GM19023 (cell line): ENCODE measurements around the gene CEP63.
"Not testable (repeated sequence)": the region's sequence is repeated elsewhere in the genome, so short reads cannot be mapped to it uniquely, and the experiment has no call there.

ENCODE experiments used
- ATAC-seq: cut with Tn5 transposase; IDR thresholded peaks from one replicate; pipeline ENCODE4 v1.9.1; 2021; ENCODE audit warnings: mild to moderate bottlenecking, moderate library complexity; ENCODE audit not compliant: unreplicated experiment

CEP63 gene

DNA sequence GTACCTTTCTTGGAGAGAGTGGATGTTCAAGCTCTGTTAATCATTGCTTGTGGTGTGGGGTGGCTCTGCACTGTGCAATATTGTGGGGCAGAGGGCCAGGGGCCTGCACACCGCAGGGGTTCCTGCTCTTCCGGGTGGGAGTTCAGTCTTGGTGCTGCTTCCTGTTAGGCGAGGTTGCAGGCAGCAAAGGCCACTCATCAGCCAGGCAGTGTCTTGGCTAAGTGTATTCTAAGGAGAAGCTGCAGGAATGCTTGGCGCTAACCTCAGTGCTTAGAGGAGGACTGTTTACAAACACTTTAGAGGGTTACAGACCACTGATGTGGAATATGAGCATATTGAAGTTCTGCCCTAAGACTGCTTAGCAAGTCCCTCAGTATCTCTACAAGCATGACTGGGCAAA, 81.7 kb downstream of the CEP63 start:
- ATAC-seq: no peak

DNA sequence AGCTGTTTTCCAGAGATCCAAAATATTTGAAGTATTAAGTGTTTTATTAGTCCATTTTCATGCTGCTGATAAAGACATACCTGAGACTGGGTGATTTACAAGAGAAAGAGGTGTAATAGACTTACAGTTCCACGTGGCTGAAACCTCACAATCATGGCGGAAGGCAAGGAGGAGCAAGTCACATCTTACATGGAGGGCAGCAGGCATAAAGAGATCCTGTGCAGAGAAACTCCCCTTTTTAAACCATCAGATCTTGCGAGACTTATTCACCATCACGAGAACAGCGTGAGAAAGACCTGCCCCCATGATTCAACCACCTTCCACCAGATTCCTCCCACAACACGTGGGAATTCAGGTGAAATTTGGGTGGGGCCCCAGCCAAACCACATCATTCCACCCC, 82.9 kb downstream of the CEP63 start:
- ATAC-seq: no peak

DNA sequence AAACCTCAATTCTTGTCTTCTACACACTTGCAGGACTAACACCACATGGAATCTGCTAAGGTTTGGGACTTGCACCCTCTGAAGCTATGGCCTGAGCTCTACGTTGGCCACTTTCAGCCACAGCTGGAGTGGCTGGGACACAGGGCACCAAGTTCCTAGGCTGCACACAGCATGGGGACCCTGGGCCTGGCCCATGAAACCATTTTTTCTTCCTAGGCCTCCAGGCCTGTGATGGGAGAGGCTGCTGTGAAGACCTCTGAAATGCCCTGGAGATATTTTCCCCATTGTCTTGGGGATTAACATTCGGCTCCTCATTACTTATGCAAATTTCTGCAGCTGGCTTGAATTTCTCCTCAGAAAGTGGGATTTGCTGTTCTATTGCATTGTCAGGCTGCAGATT, 84.0 kb downstream of the CEP63 start:
- ATAC-seq: not testable (repeated sequence)

DNA sequence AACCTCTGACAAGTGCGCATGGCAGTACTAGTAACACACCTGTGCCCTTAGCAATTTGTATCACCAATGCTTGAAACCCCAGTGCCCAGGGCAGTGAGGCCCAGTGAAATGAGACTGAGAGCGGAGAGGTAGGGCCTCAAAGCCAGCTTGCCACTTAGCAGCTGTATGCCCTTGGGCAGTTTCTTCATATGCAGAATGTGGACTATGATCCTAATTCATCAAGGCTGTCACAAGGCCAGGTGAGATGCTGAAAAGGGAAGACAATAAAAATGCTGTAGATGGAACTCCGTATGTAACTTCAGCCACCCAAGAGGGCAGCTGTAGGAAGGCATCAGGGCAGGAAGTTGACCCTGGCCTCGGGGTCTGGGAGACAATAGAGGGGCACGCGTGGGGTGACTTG, 90.6 kb downstream of the CEP63 start:
- ATAC-seq: no peak

DNA sequence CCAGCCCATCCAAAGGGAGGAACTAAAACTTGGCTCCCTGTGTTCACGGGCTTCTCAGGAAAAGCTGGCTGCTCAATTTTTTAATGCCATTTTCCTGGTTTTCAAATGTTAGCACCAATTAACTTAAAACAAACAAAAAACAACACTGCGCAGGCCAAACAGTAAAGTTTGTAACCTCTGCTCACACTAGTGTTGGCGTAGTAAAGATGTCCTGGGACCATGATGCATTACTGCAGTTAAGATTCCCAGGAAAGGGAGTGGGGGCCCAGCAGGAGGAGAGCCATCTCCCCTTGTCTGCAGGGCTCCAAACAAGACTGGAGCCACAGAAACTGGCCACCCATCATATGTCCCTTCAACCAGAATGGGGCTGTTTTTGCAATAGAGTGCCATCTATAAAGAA, 91.0 kb downstream of the CEP63 start:
- ATAC-seq: no peak

DNA sequence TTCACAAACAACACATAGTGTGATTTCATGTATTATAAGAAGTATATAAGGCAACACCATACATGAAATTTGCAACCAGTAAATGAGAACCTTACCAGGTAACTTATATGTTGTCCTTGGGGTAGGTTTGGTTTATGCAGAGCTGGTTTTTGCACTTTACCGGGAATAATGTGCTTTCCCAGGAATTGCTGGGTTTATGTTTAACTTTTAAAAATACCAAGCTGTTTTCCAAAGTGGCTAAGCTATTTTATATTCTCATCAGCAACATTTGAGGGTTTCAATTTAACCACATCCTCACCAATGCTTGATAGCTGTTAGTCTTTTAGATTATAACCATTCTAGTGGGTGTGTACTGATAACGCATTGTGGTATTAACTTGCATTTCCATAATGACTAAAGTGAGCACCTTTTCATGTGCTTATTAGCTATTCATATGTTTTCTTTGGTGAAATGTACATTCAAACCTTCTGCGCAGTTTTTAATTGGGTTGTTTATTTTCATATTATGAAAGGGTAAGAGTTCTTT, 93.3 kb downstream of the CEP63 start:
- no peak for ATAC-seq

DNA sequence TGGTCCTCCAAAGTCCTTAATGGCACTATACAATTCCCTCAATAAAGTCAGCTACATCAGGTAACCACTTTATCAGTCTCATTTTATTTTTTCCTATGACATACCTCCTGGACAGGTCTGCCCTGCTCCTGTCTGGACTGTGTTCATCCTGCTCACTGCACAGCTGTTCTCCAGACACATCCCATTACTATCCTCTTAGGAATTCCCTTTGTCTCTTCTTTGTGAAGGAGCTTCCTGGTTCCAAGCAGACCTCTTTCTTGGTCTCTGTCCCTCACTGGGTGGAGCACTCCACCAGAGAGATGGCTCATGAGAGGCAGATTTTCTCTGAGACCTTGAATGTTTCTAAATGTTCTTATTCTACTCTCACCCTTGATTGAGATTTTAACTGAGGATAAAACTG, 104.9 kb downstream of the CEP63 start:
- no peak for ATAC-seq

DNA sequence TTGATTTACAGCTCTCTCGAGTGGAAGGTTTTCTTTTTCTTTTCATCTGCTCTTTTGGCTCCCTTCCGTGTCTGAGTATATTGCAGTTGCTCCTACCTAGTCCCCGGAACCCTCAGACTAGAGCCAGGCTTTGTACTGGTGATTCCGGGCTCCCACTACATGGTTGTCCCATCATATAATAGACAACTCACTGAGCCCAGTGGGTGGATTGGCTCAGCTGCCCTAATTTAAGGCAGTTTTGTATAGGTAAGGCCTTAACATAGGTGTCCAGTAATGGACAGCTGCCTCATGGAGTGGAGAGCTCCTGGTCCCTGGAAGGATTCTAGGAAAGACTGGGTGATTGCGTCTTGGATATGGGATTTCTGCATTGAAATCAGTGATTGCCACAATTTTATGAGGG, 106.9 kb downstream of the CEP63 start:
- no peak for ATAC-seq

DNA sequence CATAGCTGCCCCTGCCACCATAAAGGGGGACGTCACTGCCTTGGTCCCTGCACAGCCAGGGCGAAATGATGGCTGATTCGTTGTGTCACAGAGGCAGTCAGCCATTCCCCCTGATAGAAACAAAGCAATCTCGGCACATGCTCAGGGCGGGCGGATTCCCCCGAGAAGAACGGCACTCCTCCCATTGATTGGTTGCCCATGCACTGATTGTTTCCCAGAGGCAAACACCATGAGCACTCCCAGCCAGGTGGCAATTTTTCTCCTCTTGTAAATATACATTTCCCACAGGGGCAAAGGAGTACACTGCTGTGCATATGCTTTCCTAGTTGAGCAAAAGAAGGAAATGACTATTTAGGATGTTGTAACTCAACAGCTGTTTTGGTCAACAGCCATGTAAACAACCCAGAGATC, 108.5 kb downstream of the CEP63 start:
- ATAC-seq: no peak

DNA sequence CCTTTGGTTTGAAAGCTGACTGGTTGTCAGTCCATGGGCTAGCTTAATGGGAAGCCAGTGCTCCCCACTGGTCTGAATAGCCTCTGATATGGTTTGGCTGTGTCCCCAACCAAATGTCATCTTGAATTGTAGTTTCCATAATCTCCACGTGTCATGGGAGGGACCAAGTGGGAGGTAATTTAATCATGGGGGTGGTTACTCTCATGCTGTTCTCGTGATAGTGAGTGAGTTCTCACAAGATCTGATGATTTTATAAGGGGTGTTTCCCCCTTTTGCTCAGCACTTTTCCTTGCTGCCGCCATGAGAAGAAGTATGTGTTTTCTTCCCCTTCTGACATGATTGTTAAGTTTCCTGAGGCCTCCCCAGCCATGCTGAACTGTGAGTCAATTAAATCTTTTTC, 109.1 kb downstream of the CEP63 start:
- ATAC-seq: not testable (repeated sequence)

DNA sequence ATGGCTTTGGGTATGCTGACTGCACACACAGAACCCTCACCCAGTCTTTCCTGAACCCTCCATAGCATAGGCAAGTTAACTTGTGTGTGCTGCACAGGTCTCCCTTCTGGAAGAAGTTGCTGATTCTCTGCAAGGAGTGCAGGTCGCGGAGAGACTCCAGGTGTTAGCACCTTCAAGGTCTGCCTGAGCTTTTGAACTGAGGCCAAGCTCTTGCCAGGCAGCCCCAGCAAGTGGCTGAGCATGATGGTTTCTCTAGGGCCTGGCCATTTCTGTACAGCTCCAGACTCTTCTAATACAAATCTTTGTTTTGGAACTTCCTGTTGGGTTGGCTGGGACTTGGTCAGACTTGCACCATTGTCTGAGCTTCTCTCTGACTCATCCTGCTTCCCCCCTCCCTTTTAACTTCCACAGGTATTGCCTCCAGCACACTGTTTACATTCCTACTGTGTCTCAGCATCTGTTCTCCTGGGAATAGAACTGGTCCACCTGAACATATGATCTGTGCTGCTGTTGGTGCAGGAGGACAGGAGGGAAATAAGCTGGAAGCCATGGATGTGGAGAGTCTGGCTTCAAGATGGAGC, 111.6 kb downstream of the CEP63 start:
- no peak for ATAC-seq

DNA sequence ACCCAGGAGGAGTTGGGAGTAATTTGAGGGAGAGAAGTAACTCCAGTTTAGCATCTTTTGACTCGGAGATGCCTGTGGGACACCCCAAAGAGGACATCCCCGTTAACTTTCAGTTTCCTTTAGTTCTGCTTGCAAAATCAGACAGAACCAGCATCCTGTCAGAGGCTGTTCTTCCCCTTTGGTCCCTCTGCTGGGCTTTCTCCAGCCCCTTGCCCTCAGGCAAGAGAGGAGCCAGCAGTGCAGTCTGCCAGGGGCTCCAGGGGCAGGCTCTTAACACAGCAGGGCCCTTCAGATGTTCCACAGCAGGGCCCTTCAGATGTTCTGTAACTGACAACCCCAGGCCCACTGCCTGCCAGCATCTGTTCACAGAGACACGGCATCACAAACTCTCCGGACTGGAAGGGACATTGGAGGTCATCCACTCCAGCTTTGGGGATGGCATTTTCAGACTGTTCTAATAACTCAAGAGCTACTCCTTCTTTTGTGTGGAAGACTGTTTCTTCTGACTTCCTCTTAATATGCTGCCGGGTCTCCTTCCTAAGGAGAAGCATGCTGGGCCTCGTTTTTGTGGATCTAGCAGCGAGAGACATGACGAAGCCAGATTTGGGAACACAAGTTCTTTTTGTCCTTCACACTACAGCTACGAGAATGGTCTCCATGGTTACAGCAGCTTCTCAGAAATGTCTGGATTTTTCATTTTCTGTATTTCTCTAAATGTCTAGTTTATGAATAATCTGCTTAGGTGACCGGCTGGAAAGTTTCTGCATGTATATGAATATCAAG, 113.1 kb downstream of the CEP63 start:
- ATAC-seq: no peak

DNA sequence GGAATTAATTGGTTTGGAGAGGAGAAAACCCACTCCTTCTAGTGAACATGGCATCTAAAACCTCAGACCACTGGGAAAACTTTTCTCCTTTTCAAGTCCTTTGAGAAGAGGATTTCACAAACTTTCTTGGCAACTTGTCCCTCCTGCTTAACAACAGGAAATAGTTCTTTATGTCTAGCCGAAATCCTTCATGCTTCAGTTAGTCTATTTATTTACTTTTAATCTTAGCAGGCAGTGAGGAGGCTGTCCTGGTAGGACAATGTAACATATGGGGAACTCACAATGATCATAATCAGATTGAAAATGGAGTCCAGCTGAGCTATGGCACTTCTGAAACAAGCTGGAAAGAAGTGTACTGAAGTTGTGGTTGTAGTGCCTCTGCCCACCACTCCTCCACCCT, 114.3 kb downstream of the CEP63 start:
- ATAC-seq: peak; percentile 5

DNA sequence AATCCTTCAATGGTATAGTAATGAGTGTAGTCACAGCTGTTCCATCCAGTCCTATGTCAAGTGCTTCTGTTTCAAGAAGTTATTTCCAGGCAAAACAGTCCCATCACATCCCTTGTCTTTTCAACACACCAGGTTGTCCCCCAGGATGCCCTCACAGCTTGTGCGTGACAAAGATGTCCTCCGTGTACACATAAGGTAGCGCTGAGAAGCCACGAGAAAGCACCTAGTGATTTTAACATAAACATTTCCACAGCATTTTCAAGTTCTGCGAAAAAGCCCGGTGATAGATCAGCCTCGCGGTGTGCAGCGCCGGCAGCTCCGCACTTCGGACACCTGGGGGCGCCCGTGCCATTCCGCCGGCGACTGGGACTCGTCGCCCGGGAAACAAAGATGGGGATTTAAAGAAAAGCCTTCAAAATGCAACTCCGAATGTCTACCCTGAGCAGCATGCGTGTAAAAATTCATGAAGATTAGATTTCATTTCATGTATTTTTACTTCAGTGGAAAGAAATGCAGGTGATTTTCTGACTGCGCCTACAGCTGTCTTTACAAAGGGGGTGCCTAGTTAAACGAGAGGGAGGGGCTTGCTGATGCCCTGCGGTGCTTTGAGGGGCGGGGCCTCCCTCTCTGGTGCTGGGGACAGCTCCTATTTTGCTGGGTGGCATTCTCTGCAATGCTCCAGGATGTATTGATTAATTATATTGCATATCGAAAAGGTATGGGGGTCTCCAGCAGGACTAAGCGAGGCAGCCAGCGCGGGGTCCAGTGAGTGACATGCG, 115.0 kb downstream of the CEP63 start:
- peak; percentile 73 for ATAC-seq

DNA sequence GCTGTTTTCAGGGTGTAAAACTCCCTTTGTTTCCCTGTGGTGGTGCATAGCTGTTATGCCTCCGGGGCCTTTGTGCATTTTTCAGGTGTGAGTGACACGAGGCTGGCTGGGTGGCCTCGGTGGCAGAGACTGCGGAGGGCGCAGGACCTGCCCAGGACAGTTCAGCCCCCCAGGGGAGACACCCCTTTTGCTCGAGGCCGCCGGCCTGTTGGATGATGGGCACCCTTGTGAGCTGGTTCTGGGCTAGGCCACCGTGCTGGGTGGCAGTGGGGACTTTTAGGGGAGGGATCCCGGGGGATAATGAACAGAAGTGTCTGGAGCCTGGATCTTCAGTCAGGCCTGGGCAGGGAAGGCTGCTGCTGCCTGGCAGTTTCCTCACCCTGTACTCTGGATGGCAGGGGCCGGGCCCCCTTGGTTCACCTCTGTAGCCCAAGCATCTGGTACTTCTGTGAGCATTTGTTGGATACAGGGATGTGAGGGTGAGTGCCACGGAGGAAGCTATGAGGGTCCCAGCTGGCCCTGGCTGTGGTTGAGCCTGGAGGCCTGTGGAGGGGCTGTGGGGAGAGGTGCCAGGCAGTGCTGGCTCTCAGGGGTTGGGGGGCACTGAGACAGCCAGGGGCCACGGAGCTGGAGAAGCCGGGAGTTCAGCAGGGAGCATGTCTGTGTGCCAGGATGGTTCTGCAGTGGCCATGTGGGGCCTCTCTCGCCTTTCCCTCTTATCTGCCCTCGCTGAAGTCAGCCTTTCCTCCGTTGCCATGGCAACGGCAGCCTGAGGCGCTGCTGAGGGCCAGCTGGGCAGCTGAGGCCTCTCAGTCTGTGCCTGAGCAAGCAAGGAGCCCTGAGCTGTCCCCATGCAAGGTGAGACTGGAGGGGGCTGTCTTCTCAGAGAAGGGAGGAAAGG, 115.9 kb downstream of the CEP63 start:
- no peak for ATAC-seq

DNA sequence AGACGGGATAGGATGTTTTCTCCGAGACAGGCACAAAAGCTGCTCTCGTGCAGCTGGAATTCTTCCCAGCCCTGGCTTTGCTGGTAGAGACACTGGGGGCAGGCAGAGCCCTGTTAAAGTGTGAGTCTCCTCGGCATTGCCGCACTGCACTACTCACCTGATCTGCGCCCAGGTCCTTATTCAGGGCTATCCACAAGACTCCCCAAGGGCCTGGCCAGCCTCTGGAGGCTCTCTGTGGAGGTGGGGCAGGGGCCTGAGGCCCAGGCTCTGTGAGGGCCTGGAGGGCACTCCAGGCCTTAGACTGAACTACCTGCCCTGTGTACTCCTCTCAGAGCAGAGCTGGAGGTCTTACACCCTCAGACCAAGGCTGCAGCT, 116.6 kb downstream of the CEP63 start:
- ATAC-seq: no peak

DNA sequence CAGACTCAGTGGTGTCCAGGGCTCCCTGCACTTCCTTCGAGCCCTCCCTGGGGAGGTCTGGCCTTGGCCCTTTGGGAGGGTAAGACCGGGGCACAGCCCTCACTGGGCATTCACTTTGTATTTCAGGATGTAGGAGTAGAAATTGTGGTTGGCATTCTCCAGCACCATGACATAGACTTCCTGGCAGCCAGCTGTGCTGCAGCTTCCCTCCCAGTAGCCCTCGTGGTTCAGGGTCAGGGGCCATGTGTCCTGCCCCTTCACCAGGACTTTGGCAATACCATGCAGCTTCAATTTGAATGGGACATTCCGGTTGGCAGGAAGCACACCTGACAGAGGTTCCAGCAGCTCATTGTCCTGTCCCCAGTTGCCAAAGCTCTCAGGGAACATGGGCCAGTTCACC, 117.6 kb downstream of the CEP63 start:
- ATAC-seq: no peak

DNA sequence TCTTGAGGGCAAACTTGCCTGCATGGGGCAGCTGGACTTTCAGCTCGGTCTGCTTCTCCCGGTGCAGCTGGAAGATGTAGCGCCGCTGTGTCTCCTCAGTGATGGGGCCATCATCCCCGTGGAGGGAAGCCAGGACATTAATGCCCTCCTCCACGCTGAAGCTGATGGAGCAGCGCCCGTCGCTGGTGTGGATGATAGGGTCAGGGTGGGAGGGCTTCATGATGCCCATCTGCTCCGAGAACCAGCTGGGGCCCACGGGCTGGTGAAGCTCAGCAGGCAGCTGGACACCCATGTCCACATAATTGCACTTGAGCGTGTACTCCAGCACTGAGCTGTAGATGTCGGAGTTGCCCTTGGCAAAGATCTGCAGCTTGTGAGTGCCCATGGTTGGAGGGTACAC, 118.1 kb downstream of the CEP63 start:
- ATAC-seq: no peak

DNA sequence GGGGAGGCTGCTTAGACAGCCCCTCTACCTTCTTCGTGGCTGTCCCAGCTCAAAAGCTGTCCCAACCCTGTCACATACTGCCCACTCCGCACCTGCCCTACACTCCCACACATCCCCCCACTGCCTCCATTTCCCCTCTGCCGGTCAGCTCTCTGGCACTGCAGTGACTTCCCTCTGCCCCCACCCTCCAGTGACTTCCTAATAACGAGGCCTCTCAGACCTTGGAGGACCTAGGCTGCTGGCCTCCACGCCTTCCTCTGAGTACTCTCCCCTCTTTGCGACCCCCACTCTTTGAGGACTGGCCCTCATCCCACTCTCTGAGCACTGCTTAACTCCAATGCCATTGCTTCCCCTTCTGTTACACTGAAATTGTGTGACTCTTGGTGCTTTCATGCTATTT, 119.7 kb downstream of the CEP63 start:
- ATAC-seq: no peak

DNA sequence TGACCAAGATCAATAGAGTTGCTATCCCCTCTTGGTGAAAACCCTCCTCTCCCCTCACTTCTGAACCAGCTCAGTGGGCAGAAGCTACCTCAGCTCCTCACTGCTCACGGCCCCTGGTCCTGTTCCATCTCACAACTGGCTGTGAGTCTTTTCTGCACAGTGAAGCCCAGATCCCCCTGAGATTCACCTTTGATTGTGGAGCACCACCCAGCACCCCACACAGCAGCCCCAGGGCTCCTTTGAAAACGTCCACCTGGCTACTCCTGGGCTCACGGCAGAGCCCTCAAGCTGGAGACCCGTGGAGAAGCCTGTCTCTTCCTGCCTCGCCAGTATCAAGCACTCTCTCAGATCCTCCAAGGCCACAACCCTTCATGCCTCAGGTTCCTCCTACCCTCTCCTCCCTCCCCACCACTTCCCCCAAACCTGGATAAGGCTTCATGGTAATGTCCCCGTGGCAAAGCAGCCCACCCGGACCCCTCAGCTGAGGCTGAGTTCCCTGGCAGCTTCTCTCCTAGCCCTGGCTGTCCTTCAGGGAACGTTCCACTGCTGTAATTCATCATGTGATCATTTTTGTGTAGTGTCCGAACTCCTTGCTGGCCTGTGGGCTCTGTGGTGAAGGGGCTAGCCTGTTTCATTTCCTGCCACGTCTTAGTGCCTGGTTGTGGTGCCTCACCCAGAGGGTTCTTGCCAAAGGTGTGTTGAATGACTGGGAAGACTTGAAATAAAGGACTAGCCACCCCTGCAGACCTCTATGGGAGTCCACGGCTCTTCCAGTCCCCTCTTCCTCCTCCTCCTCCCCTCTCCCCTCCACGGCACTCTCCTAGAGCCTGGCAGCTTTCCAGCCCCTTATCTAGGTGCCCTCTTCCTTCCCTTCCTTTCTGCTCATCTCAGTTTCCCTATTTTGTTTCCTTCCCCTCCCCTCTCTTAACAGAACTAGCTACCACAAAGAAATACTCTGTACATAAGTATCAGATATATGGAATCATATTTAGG, 120.5 kb downstream of the CEP63 start:
- no peak for ATAC-seq
